Panc1 (cell line): ENCODE measurements around the gene SLC27A4. TPM values are rescaled to one million over a fixed set of nuclear protein-coding genes. Genes with fewer than 3 reads are reported as not detected.

Experiments used
- ATAC-seq: fragments of 200-7000 bp; cut with Tn5 transposase; 2 replicates; pipeline ENCODE4 v1.9.1; 2020; ENCODE audit warnings: mild to moderate bottlenecking, moderate library complexity
- BruUV-seq: library from RNA; stranded (reverse); fragments of 400-500 nt; replicated peaks from 2 replicates; lab custom pipeline; 2021; lab: Mats Ljungman, UMichigan
- CTCF ChIA-PET: fragments of 300-600 bp; sonication (Branson Sonifier 250); formaldehyde crosslinking; loops from one replicate; lab custom pipeline; 2022; ENCODE audit warnings: antibody characterized with exemption; lab: Charles Lee
- POLR2A ChIA-PET: fragments of 300-600 bp; sonication (Branson Sonifier 250); formaldehyde crosslinking; loops from one replicate; lab custom pipeline; 2022; ENCODE audit warnings: antibody characterized with exemption; lab: Charles Lee
- DNase-seq: peaks from one replicate; pipeline ENCODE4 v3.0.0-alpha.2; 2010; ENCODE audit warnings: low read depth, low spot score
- H3K27ac ChIP-seq: 2 replicates; pipeline ENCODE4 v1.5.1; 2011; ENCODE audit warnings: mild to moderate bottlenecking, low read length, inconsistent platforms
- H3K27me3 ChIP-seq: fragments of 200-500 bp; sonication (Bioruptor generic); 2 replicates; pipeline ENCODE4 v1.6.0; 2014; ENCODE audit warnings: low read length, inconsistent platforms; ENCODE audit not compliant: control insufficient read depth, insufficient read depth
- H3K36me3 ChIP-seq: fragments of 200-500 bp; sonication (Bioruptor generic); 2 replicates; pipeline ENCODE4 v1.5.1; 2014; ENCODE audit warnings: inconsistent platforms, mild to moderate bottlenecking, low read length, moderate library complexity; ENCODE audit not compliant: control insufficient read depth, insufficient read depth
- H3K4me1 ChIP-seq: 2 replicates; pipeline ENCODE4 v1.5.1; 2011; ENCODE audit warnings: inconsistent platforms, mild to moderate bottlenecking, low read length, moderate library complexity; ENCODE audit not compliant: control insufficient read depth, insufficient read depth
- H3K4me3 ChIP-seq, 2 experiments: 2 replicates each; pipeline ENCODE4 v1.5.1; 2011 to 2012; ENCODE audit warnings: low read depth in 2 of 2, low read length in 2 of 2, mild to moderate bottlenecking in 2 of 2, inconsistent platforms in 1 of 2, moderate library complexity in 1 of 2
- H3K9me3 ChIP-seq: fragments of 200-500 bp; sonication (Bioruptor generic); 2 replicates; pipeline ENCODE4 v1.5.1; 2014; ENCODE audit warnings: low read depth, mild to moderate bottlenecking, inconsistent platforms, low read length, moderate library complexity; ENCODE audit not compliant: control insufficient read depth, insufficient read depth
- CTCF ChIP-seq: fragments of 450-650 bp; IDR thresholded peaks from 2 replicates; pipeline ENCODE4 v1.5.1; 2017; ENCODE audit warnings: mild to moderate bottlenecking
- POLR2AphosphoS5 ChIP-seq: IDR thresholded peaks from 2 replicates; pipeline ENCODE4 v1.6.1; 2012; ENCODE audit warnings: mild to moderate bottlenecking, low read depth, low read length, moderate library complexity
- REST ChIP-seq, 2 experiments: IDR thresholded peaks; 2 replicates each; pipeline ENCODE4 v1.6.1; 2011 to 2012; ENCODE audit warnings: low read depth in 2 of 2, control low read depth in 1 of 2, low read length in 1 of 2, mild to moderate bottlenecking in 1 of 2, moderate library complexity in 1 of 2; ENCODE audit not compliant: insufficient read depth in 1 of 2
- SIN3A ChIP-seq: IDR thresholded peaks from 2 replicates; pipeline ENCODE4 v1.6.1; 2012; ENCODE audit warnings: low read depth, mild to moderate bottlenecking, low read length, moderate library complexity, borderline replicate concordance; ENCODE audit not compliant: insufficient read depth
- TCF7L2 ChIP-seq: IDR thresholded peaks from 2 replicates; pipeline ENCODE4 v1.6.1; 2011; ENCODE audit warnings: mild to moderate bottlenecking, low read depth, low read length, inconsistent platforms
- in situ Hi-C: cut with HindIII; loops from 2 replicates; pipeline ENCODE4 v1.10.0; 2016; ENCODE audit warnings: low sequenced_read_pairs, low pct_unique_long_range_greater_than_20kb
- intact Hi-C: fragments of 100-400 bp; cut with micrococcal nuclease; formaldehyde crosslinking; loops from one replicate; pipeline ENCODE4 v1.10.0; 2022; ENCODE audit not compliant: unreplicated experiment
- total RNA-seq: library from RNA; stranded (reverse); gene quantifications from one replicate; pipeline ENCODE4 v1.2.1, GENCODE V29; 2021; ENCODE audit not compliant: unreplicated experiment

SLC27A4 gene
- total RNA-seq, 1 experiment from 2014 or later, result 20.3 TPM

GRCh38 chr9:128391956-128392301, 51.6 kb downstream of the SLC27A4 start:
- no peak for DNase-seq
- intact Hi-C loops, result no loop called here
- no peaks in the 10 kb centered on the region for H3K36me3 ChIP-seq
- ATAC-seq, result no peak
- no peak overlapping the region for H3K27ac ChIP-seq
- CTCF ChIA-PET, result no interaction called here
- H3K4me1 ChIP-seq, result no peaks in the 10 kb centered on the region
- H3K27me3 ChIP-seq, result no peaks in the 10 kb centered on the region
- in situ Hi-C loops, result no loop called here
- TF ChIP-seq SIN3A (no peak), REST (IDR thresholded peaks at IDR 0.05; ENCODE audit: insufficient read depth in 1 of 2, low read depth in 2 of 2, low read length in 1 of 2) (no peak), TCF7L2 (no peak), POLR2AphosphoS5 (no peak), CTCF (no peak)
- BruUV-seq, result no TSS peak
- no peak overlapping the region for H3K4me3 ChIP-seq
- POLR2A ChIA-PET, result no interaction called here
- H3K9me3 ChIP-seq, result no peaks in the 10 kb centered on the region

- intact Hi-C loops (no loop called here), in situ Hi-C loops (no loop called here)
- no peaks in the 10 kb centered on the region for H3K9me3 ChIP-seq
- no peaks in the 10 kb centered on the region for H3K4me1 ChIP-seq
- DNase-seq, result no peak
- ChIA-PET POLR2A (no interaction called here), CTCF (no interaction called here)
- no peaks in the 10 kb centered on the region for H3K27me3 ChIP-seq
- no peak overlapping the region for H3K4me3 ChIP-seq
- H3K36me3 ChIP-seq, result no peaks in the 10 kb centered on the region
- BruUV-seq, result no TSS peak
- no peak for TF ChIP-seq REST (IDR thresholded peaks at IDR 0.05; ENCODE audit: insufficient read depth in 1 of 2, low read depth in 2 of 2, low read length in 1 of 2)
- TF ChIP-seq TCF7L2, result no peak
- TF ChIP-seq POLR2AphosphoS5, result no peak
- no peak for TF ChIP-seq SIN3A
- TF ChIP-seq CTCF, result no peak
- no peak for ATAC-seq
- no peak overlapping the region for H3K27ac ChIP-seq
These were observed 52.2 kb downstream of the SLC27A4 start for GRCh38 chr9:128392302-128393144.
